Liver (tissue), 9 donors: ENCODE data around the gene ARFRP1. TPM values are rescaled to one million over a fixed set of nuclear protein-coding genes. Genes with fewer than 3 reads are reported as not detected.

ENCODE experiments used
- DNase-seq: peaks from one replicate; pipeline ENCODE4 v3.0.0-alpha.2; 2017; ENCODE audit warnings: low spot score
- H3K27ac ChIP-seq, 2 donors: one replicate each; pipeline ENCODE4 v1.7.0; 2013; ENCODE audit warnings: inconsistent platforms in 2 of 2, low read length in 2 of 2, control low read depth in 1 of 2, low read depth in 1 of 2, mild to moderate bottlenecking in 1 of 2
- H3K27me3 ChIP-seq, 4 donors: one replicate each; pipeline versions ENCODE4 v1.6.1 to v1.7.0; 2013; ENCODE audit warnings: low read length in 3 of 4, inconsistent platforms in 1 of 4, mild to moderate bottlenecking in 1 of 4, moderate library complexity in 1 of 4; ENCODE audit not compliant: control insufficient read depth in 4 of 4, insufficient read depth in 4 of 4
- H3K36me3 ChIP-seq, 4 donors: one replicate each; pipeline versions ENCODE4 v1.6.1 to v1.7.0; 2013; ENCODE audit warnings: low read length in 3 of 4, mild to moderate bottlenecking in 3 of 4, low read depth in 1 of 4, moderate library complexity in 1 of 4; ENCODE audit not compliant: control insufficient read depth in 4 of 4, insufficient read depth in 3 of 4
- H3K4me1 ChIP-seq, 4 donors: one replicate each; pipeline versions ENCODE4 v1.6.1 to v1.7.0; 2013; ENCODE audit warnings: low read length in 3 of 4, mild to moderate bottlenecking in 3 of 4, moderate library complexity in 1 of 4; ENCODE audit not compliant: control insufficient read depth in 4 of 4, insufficient read depth in 4 of 4
- H3K4me3 ChIP-seq, 3 donors: one replicate each; pipeline versions ENCODE4 v1.6.1 to v1.7.0; 2013; ENCODE audit warnings: low read length in 3 of 3, control low read depth in 1 of 3, low read depth in 1 of 3, mild to moderate bottlenecking in 1 of 3
- H3K9ac ChIP-seq, 2 donors: one replicate each; pipeline ENCODE4 v1.7.0; 2013; ENCODE audit warnings: low read length in 2 of 2, mild to moderate bottlenecking in 2 of 2, moderate library complexity in 2 of 2, control low read depth in 1 of 2, low read depth in 1 of 2
- H3K9me3 ChIP-seq, 4 donors: one replicate each; pipeline versions ENCODE4 v1.6.1 to v1.7.0; 2013; ENCODE audit warnings: low read length in 3 of 4; ENCODE audit not compliant: control insufficient read depth in 4 of 4
- EGR1 ChIP-seq, 2 donors: IDR thresholded peaks; 2 replicates each; pipeline ENCODE4 v1.6.1; 2016 to 2018; ENCODE audit warnings: antibody characterized with exemption in 2 of 2, low read depth in 2 of 2
- FOXA1 ChIP-seq: IDR thresholded peaks from 2 replicates; pipeline ENCODE4 v1.6.1; 2016; ENCODE audit warnings: antibody characterized with exemption
- FOXA2 ChIP-seq: IDR thresholded peaks from 2 replicates; pipeline ENCODE4 v1.6.1; 2016; ENCODE audit warnings: antibody characterized with exemption
- GABPA ChIP-seq, 2 donors: IDR thresholded peaks in 1 of 2; conservative IDR thresholded peaks in 1 of 2; 2 replicates each; pipeline ENCODE4 v1.6.1; 2016; ENCODE audit warnings: antibody characterized with exemption in 2 of 2, mild to moderate bottlenecking in 1 of 2, moderate library complexity in 1 of 2
- HNF4A ChIP-seq, 2 donors: conservative IDR thresholded peaks; 2 replicates each; pipeline ENCODE4 v1.6.1; 2016; ENCODE audit warnings: antibody characterized with exemption in 2 of 2, mild to moderate bottlenecking in 2 of 2
- HNF4G ChIP-seq: IDR thresholded peaks from 2 replicates; pipeline ENCODE4 v1.6.1; 2016; ENCODE audit warnings: antibody characterized with exemption
- JUND ChIP-seq, 2 donors: IDR thresholded peaks; 2 replicates each; pipeline ENCODE4 v1.6.1; 2016; ENCODE audit warnings: antibody characterized with exemption in 2 of 2
- NR2F2 ChIP-seq: IDR thresholded peaks from 2 replicates; pipeline ENCODE4 v1.6.1; 2016; ENCODE audit warnings: antibody characterized with exemption
- RAD21 ChIP-seq, 2 donors: IDR thresholded peaks; 2 replicates each; pipeline ENCODE4 v1.6.1; 2016; ENCODE audit warnings: antibody characterized with exemption in 2 of 2, mild to moderate bottlenecking in 2 of 2
- REST ChIP-seq: IDR thresholded peaks from 2 replicates; pipeline ENCODE4 v1.6.1; 2016; ENCODE audit warnings: antibody characterized with exemption, mild to moderate bottlenecking
- RXRA ChIP-seq, 2 donors: IDR thresholded peaks; 2 replicates each; pipeline ENCODE4 v1.6.1; 2017 to 2018; ENCODE audit warnings: antibody characterized with exemption in 2 of 2, mild to moderate bottlenecking in 1 of 2
- SP1 ChIP-seq: IDR thresholded peaks from 2 replicates; pipeline ENCODE4 v1.6.1; 2018; ENCODE audit warnings: antibody characterized with exemption, mild to moderate bottlenecking
- TAF1 ChIP-seq: conservative IDR thresholded peaks from 2 replicates; pipeline ENCODE4 v1.6.1; 2016; ENCODE audit warnings: antibody characterized with exemption, mild to moderate bottlenecking
- WGBS: extraction: QIAGEN DNeasy Blood & Tissue Kit; methylation state at CpG from one replicate; pipeline ENCODE4 v1.1.7; 2013; 5-methylcytosine and 5-hydroxymethylcytosine counted together
- polyA plus RNA-seq, 2 donors: library from polyadenylated mRNA; stranded (reverse) in 1 of 2; unstranded in 1 of 2; fragments of 200-250 nt in 1 of 2; fragments of >200 nt in 1 of 2; fragmentation: Nextera tagmentation in 1 of 2; extraction: Ambion mirVana in 1 of 2; gene quantifications; one replicate each; pipeline versions ENCODE4 v1.2.1 to v1.2.3, GENCODE V29; 2013 to 2015
- total RNA-seq, 2 donors: library from RNA; depleted of rRNA; stranded (reverse); fragments of >200 nt; gene quantifications; one replicate each; pipeline ENCODE4 v1.2.3, GENCODE V29; 2014
- TF ChIP-seq, protein P1 (sequence below): IDR thresholded peaks from 2 replicates; pipeline ENCODE4 v1.6.1; 2016; ENCODE audit warnings: antibody characterized with exemption
- TF ChIP-seq, protein P2 (sequence below): IDR thresholded peaks from 2 replicates; pipeline ENCODE4 v1.6.1; 2016; ENCODE audit warnings: antibody characterized with exemption
- donor health status: healthy.
- donor health status: healthy.
- donor health status: healthy.
- donor health status: healthy.
- donor health status: healthy.

Gene ARFRP1
- total and polyA plus RNA-seq, 4 donors: 14.2 to 26.9 (median 20.5) TPM

DNA sequence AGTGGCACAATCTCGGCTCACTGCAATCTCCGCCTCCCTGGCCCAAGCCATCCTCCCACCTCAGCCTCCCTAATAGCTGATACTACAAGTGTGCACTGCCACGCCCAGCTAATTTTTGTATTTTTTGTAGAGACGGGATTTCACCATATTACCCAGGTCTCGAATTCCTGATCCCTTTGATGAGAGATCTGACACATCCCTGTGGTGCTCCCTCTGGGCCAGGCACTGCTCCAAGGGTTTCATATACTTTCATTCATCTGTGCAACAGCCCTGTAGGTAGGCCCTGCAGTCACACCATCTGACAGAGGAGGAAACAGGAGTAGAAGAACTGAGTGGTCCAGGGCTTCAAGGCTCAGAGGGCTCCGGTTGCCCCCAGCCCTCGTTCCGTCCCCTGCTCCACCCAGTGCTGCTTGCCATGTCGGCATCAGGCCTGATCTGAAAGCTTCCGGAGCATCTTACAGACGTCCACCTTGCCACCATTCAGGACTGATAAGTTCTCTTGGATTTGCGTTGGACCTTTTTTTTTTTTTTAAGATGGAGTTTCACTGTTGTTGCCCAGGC is 3.4 kb upstream of the ARFRP1 start:
- H3K27ac ChIP-seq: no peak overlapping the region
- 86% methylated on average over 12 of the region's 12 CpGs for WGBS
- H3K27me3 ChIP-seq: no peaks in the 10 kb centered on the region
- H3K36me3 ChIP-seq: peaks cover 13 to 17% (median 14%) of the 10 kb centered on the region in 4 donors
- peaks cover 0 to 4% (median 0%) of the 10 kb centered on the region in 4 donors for H3K9me3 ChIP-seq
- no peak overlapping the region for H3K4me3 ChIP-seq
- TF ChIP-seq EGR1 (IDR thresholded peaks at IDR 0.05; ENCODE audit: low read depth in 2 of 2): no peak
- TF ChIP-seq, protein P1, sequence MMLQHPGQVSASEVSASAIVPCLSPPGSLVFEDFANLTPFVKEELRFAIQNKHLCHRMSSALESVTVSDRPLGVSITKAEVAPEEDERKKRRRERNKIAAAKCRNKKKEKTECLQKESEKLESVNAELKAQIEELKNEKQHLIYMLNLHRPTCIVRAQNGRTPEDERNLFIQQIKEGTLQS: no peak
- peaks cover 5 to 24% (median 23%) of the 10 kb centered on the region in 4 donors for H3K4me1 ChIP-seq
- H3K9ac ChIP-seq: no peak overlapping the region
- no peak for DNase-seq

DNA sequence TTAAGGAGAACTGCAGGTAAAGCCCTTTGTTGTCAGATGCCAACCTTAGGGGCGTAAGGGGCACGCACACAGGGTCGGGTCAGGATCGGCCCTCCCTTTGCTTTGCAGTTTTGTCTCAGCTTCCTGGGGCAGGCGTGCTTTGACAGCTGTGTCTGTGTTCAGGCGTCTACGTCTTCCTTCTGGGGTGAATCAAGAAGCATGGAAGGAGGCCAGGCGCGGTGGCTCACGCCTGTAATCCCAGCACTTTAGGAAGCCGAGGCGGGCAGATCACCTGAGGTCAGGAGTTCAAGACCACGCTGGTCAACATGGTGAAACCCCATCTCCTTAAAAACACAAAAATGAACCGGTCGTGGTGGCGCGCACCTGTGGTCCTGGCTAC is 1.4 kb upstream of the ARFRP1 start:
- H3K4me1 ChIP-seq: peaks cover 5 to 27% (median 25%) of the 10 kb centered on the region in 4 donors
- H3K27ac ChIP-seq: no peak overlapping the region
- no peak overlapping the region for H3K9ac ChIP-seq
- no peak for DNase-seq
- H3K27me3 ChIP-seq: no peaks in the 10 kb centered on the region
- peak overlapping the region in 1 of 3 donors; percentile 76 for H3K4me3 ChIP-seq
- no peaks in the 10 kb centered on the region for H3K9me3 ChIP-seq
- H3K36me3 ChIP-seq: peaks cover 7 to 30% (median 14%) of the 10 kb centered on the region in 4 donors
- 93% methylated on average over 17 of the region's 17 CpGs for WGBS
- no peak for TF ChIP-seq REST
- TF ChIP-seq TAF1: no peak
- TF ChIP-seq NR2F2: no peak

GRCh38 chr20:63708301-63709148 is 749 bp upstream of the ARFRP1 start:
- Histone ChIP-seq H3K36me3 (peaks cover 7 to 35% (median 14%) of the 10 kb centered on the region in 4 donors), H3K4me3 (peak overlapping the region; percentile 76 to 96 (median 92)), H3K27ac (peak overlapping the region in 1 of 2 donors; percentile 25), H3K9me3 (no peaks in the 10 kb centered on the region), H3K27me3 (no peaks in the 10 kb centered on the region), H3K9ac (no peak overlapping the region), H3K4me1 (peaks cover 5 to 27% (median 25%) of the 10 kb centered on the region in 4 donors)
- TF ChIP-seq, protein P2, sequence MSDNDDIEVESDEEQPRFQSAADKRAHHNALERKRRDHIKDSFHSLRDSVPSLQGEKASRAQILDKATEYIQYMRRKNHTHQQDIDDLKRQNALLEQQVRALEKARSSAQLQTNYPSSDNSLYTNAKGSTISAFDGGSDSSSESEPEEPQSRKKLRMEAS: no peak
- TF ChIP-seq RXRA (IDR thresholded peaks at IDR 0.05) (no peak), HNF4G (no peak), HNF4A (conservative IDR thresholded peaks at IDR 0.05) (no peak), NR2F2 (no peak), JUND (IDR thresholded peaks at IDR 0.05) (no peak), GABPA (IDR thresholded peaks at IDR 0.05 in 1 of 2, conservative IDR thresholded peaks at IDR 0.05 in 1 of 2) (no peak), SP1 (no peak), RAD21 (IDR thresholded peaks at IDR 0.05) (no peak), FOXA2 (no peak), TAF1 (no peak), REST (no peak), FOXA1 (no peak)
- TF ChIP-seq, protein P1: no peak
- WGBS: 21% methylated on average over 67 of the region's 67 CpGs
- no peak for DNase-seq
